ENCODE data around the gene GIPC1.
"Not testable (repeated sequence)": the region's sequence is repeated elsewhere in the genome, so short reads cannot be mapped to it uniquely, and the experiment has no call there.

Gene GIPC1

DNA sequence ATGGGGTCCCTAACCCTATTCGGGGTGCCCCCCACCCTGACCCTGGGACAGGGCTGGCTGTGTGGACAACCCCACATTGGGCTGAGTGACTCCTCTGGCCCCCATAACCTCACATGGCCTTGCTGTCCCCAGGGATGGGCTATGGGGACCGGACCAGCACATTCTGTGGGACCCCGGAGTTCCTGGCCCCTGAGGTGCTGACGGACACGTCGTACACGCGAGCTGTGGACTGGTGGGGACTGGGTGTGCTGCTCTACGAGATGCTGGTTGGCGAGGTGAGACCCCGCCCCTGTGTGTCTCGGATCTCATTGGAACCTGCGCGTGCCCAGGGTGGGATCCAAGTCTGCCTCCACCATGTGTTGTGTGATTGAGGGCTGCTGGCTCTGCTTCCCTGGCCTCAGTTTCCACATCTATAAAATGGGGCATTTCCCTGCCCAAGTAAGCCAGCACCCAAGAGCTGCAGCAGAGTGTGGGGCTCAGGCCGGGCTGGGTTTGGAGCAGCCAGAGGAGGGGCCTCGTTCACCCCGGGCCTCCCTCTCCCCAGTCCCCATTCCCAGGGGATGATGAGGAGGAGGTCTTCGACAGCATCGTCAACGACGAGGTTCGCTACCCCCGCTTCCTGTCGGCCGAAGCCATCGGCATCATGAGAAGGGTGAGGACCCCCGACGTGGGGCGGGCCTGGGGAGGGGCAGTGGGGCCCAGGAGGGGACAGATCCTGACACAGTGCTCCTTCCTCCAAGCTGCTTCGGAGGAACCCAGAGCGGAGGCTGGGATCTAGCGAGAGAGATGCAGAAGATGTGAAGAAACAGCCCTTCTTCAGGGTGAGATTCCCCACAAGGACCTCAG, 25.7 kb downstream of the GIPC1 start:
- no peak for DNase-seq (ENCODE audit: low read depth)

GRCh38 chr19:14467816-14468215, 28.1 kb downstream of the GIPC1 start:
- no peak for DNase-seq (ENCODE audit: low read depth)

- DNase-seq (ENCODE audit: low read depth), result no peak
Measured at GRCh38 chr19:14467391-14467790, 28.5 kb downstream of the GIPC1 start.

DNA sequence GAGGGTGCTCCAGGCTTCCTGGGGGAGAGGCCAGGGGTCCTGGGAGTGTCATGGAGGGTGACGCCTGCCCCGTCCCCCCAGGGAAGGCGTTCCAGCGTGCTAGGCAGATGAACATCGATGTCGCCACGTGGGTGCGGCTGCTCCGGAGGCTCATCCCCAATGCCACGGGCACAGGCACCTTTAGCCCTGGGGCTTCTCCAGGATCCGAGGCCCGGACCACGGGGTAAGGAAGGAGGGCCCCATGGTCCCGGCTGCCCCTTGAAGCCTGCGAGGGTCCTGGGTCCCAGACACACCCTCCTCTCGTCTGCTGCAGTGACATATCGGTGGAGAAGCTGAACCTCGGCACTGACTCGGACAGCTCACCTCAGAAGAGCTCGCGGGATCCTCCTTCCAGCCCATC, 32.2 kb downstream of the GIPC1 start:
- DNase-seq (ENCODE audit: low read depth), result no peak

DNA sequence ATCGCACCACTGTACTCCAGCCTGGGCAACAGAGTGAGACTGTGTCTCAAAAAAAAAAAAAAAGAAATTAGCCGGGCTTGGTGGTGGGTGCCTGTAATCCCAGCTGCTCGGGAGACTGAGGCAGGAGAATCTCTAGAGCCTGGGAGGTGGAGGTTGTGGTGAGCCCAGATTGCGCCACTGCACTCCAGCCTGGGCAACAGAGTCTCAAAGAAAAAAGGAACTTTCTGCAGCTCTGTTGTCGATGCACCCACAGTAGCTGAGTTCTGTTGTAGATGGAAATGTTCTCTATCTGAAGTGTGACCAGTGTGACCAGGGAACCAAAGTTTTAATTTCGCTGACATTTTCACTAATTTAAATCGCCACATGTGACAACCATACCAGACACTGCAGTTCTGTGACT, 33.5 kb downstream of the GIPC1 start:
- DNase-seq (ENCODE audit: low read depth), result not testable (repeated sequence)

GRCh38 chr19:14460935-14461334, 35.0 kb downstream of the GIPC1 start:
- no peak for DNase-seq (ENCODE audit: low read depth)

DNA sequence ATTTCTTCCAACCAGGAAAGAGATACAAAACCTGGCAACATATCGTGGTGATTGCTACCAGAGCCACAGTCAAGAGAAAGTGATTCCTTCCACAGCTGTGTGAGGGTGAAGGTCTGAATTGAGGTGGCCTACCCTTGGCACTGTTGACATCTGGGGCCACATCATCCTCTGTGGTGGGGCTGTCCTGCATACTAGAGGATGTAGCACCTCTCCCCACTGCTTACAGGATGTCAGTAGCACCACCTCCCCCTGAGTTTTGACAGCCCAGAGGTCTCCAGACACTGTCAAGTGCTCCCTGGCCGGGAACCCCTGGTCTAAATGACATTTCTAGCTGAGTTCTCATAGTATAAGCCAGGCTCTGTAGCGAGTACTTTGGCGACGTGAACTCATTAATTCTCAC, 36.2 kb downstream of the GIPC1 start:
- no peak for DNase-seq (ENCODE audit: low read depth)

- DNase-seq (ENCODE audit: low read depth), result not testable (repeated sequence)
Measured at GRCh38 chr19:14452303-14452702, 43.6 kb downstream of the GIPC1 start.

DNA sequence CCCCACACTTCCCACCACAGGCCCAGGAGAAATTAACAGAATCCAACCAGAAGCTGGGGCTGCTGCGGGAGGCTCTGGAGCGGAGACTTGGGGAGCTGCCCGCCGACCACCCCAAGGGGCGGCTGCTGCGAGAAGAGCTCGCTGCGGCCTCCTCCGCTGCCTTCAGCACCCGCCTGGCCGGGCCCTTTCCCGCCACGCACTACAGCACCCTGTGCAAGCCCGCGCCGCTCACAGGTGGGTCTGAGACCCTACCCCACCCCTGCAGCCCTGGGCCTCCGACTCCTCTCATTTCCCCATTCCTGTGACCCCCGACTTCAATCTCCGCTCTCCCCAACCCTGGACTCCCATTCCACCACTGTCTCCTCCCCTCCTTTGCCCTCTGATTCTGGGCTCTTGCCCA, 45.1 kb downstream of the GIPC1 start:
- DNase-seq (ENCODE audit: low read depth), result no peak

DNA sequence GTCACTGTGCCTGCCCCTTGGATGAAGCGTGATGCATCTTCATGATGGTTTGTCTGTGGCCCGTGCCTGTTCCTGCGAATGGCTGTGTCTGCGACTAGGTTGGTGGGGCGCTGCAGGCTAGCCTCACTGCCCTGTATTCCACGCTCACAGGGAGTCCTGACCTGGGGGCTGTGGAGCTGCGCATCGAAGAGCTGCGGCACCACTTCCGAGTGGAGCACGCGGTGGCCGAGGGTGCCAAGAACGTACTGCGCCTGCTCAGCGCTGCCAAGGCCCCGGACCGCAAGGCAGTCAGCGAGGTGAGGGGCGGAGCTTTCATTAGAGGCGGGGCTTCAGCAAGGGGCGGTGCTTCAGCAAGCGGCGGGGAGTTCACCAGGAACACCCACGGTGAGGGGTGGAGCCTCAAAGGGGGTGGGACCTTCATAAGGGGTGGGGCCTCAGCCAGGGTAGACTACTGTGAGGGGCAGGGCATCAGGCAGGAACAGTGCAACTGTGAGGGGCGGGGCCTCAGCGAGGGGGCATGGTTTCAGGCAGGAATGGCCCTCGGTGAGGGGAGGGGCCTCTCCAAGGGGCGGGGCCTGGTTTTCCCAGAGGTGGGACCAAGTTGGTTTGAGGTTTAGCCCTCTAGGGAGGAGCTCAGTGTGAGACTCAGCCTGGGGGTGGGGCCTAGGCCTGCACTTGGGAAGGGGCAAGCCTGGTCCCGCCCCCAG, 45.6 kb downstream of the GIPC1 start:
- no peak for DNase-seq (ENCODE audit: low read depth)

DNA sequence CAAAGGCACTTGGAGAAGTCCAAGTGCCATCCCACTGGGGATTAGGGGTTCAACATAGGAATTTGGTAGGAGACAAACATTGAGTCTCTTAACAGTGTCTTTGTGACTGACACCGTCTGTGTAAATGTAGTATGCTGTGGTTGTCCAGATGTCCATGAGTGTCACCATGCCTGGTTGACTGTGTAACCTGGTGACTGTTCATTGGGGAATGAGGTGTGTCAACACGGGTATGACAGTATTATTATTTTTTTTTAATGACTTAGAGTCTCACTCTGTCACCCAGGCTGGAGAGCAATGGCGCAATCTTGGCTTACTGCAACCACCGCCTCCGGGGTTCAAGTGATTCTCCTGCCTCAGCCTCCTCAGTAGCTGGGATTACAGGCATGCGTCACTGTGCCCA, 46.6 kb downstream of the GIPC1 start:
- no peak for DNase-seq (ENCODE audit: low read depth)

DNA sequence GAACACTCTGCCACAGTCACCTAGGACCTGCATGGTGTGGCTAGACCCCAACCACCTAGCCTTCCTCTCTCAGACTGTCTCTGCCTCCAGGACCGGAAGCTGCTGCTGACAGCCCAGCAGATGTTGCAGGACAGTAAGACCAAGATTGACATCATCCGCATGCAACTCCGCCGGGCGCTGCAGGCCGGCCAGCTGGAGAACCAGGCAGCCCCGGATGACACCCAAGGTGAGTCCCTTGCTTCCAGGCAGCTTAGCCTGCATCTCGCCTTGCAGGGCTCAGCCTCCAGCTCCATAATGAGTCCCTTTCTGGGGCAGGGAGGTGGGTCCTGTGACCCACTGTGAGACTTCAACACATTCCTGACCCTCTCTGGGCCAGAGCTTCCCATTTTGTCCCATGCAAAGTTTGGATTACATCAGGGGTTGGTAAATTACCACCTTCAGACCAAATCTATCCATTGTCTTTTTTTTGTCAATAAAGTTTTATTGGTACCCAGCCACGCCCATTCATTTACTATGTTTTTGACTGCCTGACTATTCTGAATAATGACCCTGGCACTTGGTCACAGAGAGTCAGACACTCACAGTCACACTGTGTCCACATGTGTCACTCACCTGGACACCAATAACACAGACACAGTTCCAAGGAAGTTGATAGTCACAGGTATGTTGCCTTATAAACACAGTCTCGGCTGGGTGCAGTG, 49.4 kb downstream of the GIPC1 start:
- no peak for DNase-seq (ENCODE audit: low read depth)

GRCh38 chr19:14443632-14444216, 52.2 kb downstream of the GIPC1 start:
- DNase-seq (ENCODE audit: low read depth), result no peak

DNA sequence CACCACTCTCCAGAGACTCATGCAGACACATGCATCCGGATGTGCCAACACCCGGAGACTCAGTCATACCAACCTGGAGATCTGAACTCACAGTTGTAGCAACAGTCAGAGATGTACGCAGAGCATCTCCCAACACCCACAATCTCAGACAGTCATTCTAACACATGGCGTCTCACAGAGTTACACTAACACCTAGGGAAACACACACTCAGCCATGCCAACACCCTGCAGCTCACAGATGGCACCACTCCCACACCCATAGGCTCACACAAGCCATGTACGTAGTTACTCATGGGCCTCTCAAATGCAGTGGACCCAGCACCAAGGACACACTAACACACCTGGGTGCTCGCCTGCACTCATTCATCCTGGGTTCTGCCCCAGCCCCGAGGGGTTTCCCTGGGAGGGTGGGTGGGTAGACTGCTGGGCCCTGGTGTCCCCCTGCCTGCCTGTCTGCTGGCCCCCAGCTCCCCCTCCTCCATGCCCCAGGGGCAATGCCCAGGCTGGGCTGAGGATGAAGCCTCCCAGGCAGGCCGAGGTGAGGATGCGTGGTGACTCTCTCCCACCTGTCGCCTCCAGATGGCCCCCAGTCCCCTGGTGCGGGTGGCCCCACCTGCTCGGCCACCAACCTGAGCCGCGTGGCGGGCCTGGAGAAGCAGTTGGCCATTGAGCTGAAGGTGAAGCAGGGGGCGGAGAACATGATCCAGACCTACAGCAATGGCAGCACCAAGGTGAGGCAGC, 52.9 kb downstream of the GIPC1 start:
- no peak for DNase-seq (ENCODE audit: low read depth)

DNA sequence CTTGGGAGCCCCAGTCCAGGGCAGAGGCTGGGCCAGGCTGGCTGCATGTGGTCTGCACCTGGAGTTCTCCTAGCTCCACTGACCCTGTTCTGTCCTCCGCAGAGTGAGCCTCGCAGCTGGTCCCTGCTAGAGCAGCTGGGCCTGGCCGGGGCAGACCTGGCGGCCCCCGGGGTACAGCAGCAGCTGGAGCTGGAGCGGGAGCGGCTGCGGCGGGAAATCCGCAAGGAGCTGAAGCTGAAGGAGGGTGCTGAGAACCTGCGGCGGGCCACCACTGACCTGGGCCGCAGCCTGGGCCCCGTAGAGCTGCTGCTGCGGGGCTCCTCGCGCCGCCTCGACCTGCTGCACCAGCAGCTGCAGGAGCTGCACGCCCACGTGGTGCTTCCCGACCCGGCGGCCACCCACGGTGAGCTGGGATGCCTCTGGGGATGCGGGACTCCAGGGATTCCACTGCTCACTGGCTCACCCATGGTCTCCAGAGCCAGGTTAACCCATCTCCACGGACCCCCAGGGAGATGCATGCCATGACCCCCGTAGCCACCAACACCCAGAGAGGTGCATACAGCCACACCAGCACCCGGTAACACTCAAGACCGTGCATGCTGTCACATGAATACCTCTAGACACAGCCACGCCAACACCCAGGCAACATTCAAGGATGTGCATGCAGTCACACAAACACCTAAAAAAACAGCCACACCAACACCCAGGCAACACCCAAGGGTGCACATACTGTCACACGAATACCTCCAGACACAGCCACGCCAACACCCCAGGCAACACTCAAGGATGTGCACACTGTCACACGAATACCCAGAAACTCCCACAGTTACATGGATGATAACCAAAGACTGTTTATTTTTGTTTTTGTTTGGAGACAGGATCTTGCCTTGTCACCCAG, 54.6 kb downstream of the GIPC1 start:
- DNase-seq (ENCODE audit: low read depth), result no peak

GRCh38 chr19:14440049-14440448, 55.9 kb downstream of the GIPC1 start:
- DNase-seq (ENCODE audit: low read depth), result no peak

DNA sequence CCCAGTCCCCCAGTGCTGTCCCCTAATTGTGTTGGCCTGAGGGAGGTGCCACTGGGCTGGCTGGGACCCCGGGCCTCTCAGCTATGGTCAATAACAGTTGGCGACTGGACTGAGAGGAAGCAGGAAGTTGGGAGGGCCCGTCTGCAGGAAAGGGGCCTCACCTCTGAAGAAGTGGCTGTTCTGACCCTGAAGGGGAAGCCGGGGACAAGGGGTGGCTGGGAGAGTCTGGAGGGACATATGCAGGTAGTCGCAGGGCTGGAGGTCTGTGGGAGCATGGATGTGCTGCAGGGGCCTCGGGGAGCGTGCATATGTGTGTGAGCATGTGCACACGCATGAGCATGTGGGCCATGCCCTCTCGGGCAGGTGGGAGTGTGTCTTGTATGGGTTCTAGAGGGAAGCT, 56.9 kb downstream of the GIPC1 start:
- no peak for DNase-seq (ENCODE audit: low read depth)

- DNase-seq (ENCODE audit: low read depth), result no peak
Measured at GRCh38 chr19:14437578-14438140, 58.3 kb downstream of the GIPC1 start.

DNA sequence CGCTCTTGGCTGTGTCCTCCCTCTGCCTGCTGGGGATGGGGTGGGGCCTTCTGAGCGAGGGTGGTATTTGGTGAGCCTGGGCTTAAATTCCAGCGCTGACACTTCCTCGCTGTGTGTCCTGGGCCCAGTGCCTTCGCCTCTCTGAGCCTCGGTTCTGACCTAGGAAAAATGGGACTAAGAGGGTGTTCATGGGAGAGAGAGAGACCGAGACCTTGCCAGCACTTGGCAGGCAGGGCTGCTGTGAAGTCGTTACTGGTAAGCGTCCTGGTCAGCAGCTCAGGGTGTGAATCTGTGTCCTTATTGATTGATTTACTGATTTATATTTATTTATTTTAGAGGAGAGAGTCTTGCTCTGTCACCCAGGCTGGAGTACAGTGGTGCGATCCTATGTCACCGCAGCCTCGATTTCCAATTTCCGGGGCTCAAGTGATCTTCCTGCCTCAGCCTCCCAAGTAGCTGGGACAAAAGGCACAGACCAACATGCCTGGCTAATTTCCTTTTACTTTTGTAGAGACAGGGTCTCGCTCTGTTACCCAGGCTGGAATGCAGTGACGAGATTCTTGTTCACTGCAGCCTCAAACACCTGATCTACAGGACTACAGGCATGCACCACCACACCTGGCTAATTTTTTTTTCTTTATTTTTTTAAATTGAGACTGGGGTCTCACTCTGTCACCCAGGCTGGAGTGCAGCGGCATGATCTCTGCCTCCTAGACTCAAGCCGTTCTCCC, 60.4 kb downstream of the GIPC1 start:
- DNase-seq (ENCODE audit: low read depth), result no peak
